Fibroblast of lung (primary cell): ENCODE measurements around the gene ISLR2. TPM values are rescaled to one million over a fixed set of nuclear protein-coding genes. Genes with fewer than 3 reads are reported as not detected.

Experiments used
- DNase-seq, 2 donors: peaks; one replicate each; pipeline versions ENCODE4 v3.0.0 to v3.0.0-alpha.2; 2010; ENCODE audit warnings: low read depth in 2 of 2
- H2AFZ ChIP-seq: 2 replicates; pipeline ENCODE4 v1.5.1; 2012; ENCODE audit warnings: low read length, control low read depth, inconsistent platforms
- H3K27ac ChIP-seq: 2 replicates; pipeline ENCODE4 v1.5.1; 2011; ENCODE audit warnings: low read length, control low read depth; ENCODE audit not compliant: insufficient read depth
- H3K27me3 ChIP-seq: 2 replicates; pipeline ENCODE4 v1.5.1; 2011; ENCODE audit warnings: mild to moderate bottlenecking, low read length; ENCODE audit not compliant: control insufficient read depth, insufficient read depth
- H3K36me3 ChIP-seq: 2 replicates; pipeline ENCODE4 v1.5.1; 2011; ENCODE audit warnings: low read length; ENCODE audit not compliant: control insufficient read depth, insufficient read depth
- H3K4me1 ChIP-seq: 2 replicates; pipeline ENCODE4 v1.5.1; 2011; ENCODE audit warnings: low read length; ENCODE audit not compliant: control insufficient read depth, insufficient read depth; ENCODE audit errors: extremely low read depth
- H3K4me2 ChIP-seq: 2 replicates; pipeline ENCODE4 v1.5.1; 2011; ENCODE audit warnings: low read length, control low read depth; ENCODE audit not compliant: insufficient read depth; ENCODE audit errors: extremely low read depth
- H3K4me3 ChIP-seq, 4 experiments: fragments of 200-600 bp in 1 of 4; sonication (generic) in 1 of 4; replicated peaks in 1 of 4; 2 replicates each; pipeline ENCODE4 v1.5.1; 2011 to 2016; ENCODE audit warnings: low read length in 4 of 4, low read depth in 3 of 4, mild to moderate bottlenecking in 3 of 4, control low read depth in 2 of 4, inconsistent platforms in 1 of 4, mixed read lengths in 1 of 4; ENCODE audit not compliant: insufficient read depth in 1 of 4; ENCODE audit errors: control extremely low read depth in 1 of 4
- H3K79me2 ChIP-seq: 2 replicates; pipeline ENCODE4 v1.5.1; 2012; ENCODE audit warnings: mild to moderate bottlenecking, low read length, inconsistent platforms; ENCODE audit not compliant: control insufficient read depth, insufficient read depth
- H3K9ac ChIP-seq: 2 replicates; pipeline ENCODE4 v1.5.1; 2011; ENCODE audit warnings: mild to moderate bottlenecking, low read length, control low read depth; ENCODE audit not compliant: insufficient read depth
- H3K9me3 ChIP-seq: 2 replicates; pipeline ENCODE4 v1.5.1; 2012; ENCODE audit warnings: low read depth, low read length; ENCODE audit not compliant: control insufficient read depth, insufficient read depth
- H4K20me1 ChIP-seq: 2 replicates; pipeline ENCODE4 v1.5.1; 2011; ENCODE audit warnings: low read length; ENCODE audit not compliant: control insufficient read depth, insufficient read depth; ENCODE audit errors: extremely low read depth
- CTCF ChIP-seq, 2 donors: IDR thresholded peaks in 1 of 2; conservative IDR thresholded peaks in 1 of 2; 1 replicate in 1 of 2; 2 replicates in 1 of 2; pipeline ENCODE4 v1.5.1; 2011 to 2012; ENCODE audit warnings: low read length in 2 of 2, control low read depth in 1 of 2, inconsistent platforms in 1 of 2, low read depth in 1 of 2, mild to moderate bottlenecking in 1 of 2
- EZH2 ChIP-seq: IDR thresholded peaks from 2 replicates; pipeline ENCODE4 v1.5.1; 2012; ENCODE audit warnings: low read length, control low read depth, mild to moderate bottlenecking; ENCODE audit errors: missing control alignments
- polyA plus RNA-seq, 2 donors: library from polyadenylated mRNA; depleted of rRNA in 1 of 2; stranded (reverse) in 1 of 2; unstranded in 1 of 2; fragments of >200 nt; gene quantifications; 2 replicates each; pipeline ENCODE4 v1.2.1, GENCODE V29; 2011 to 2012; ENCODE audit warnings: missing spikeins in 1 of 2
- total RNA-seq: library from RNA; depleted of rRNA; stranded (reverse); fragments of >200 nt; gene quantifications from 2 replicates; pipeline ENCODE4 v1.2.1, GENCODE V29; 2014

Gene ISLR2
- total and polyA plus RNA-seq, 2 donors (not counting 1 experiment from before 2014, with no cell fraction given): not detected

GRCh38 chr15:74127255-74127953 lies 3.0 kb upstream of the ISLR2 start:
- H2AFZ ChIP-seq: no peak overlapping the region

GRCh38 chr15:74127954-74128784 lies 2.2 kb upstream of the ISLR2 start:
- Histone ChIP-seq H4K20me1 (no peaks in the 10 kb centered on the region), H2AFZ (no peak overlapping the region), H3K79me2 (no peaks in the 10 kb centered on the region), H3K36me3 (no peaks in the 10 kb centered on the region), H3K27ac (no peak overlapping the region), H3K4me3 (peak overlapping the region in 3 of 4 experiments; percentile 2 to 42 (median 19)), H3K9ac (no peak overlapping the region), H3K4me2 (peak overlapping the region; percentile 82), H3K9me3 (no peaks in the 10 kb centered on the region), H3K4me1 (no peaks in the 10 kb centered on the region), H3K27me3 (peaks cover 73% of the 10 kb centered on the region)
- TF ChIP-seq EZH2 (peak; percentile 79), CTCF (conservative IDR thresholded peaks at IDR 0.05 in 1 of 2, IDR thresholded peaks at IDR 0.05 in 1 of 2; ENCODE audit: low read depth in 1 of 2, low read length in 2 of 2) (no peak)
- peak; percentile 22 to 38 for DNase-seq

More at GRCh38 chr15:74127255-74127953, 3.0 kb upstream of the ISLR2 start:
- no peaks in the 10 kb centered on the region for H4K20me1 ChIP-seq
- H3K27me3 ChIP-seq: peaks cover 70% of the 10 kb centered on the region
- H3K9me3 ChIP-seq: no peaks in the 10 kb centered on the region
- no peaks in the 10 kb centered on the region for H3K4me1 ChIP-seq
- H3K27ac ChIP-seq: no peak overlapping the region
- peak overlapping the region; percentile 82 for H3K4me2 ChIP-seq
- H3K4me3 ChIP-seq: peak overlapping the region in 3 of 4 experiments; percentile 2 to 42 (median 19)
- peak; percentile 93 to 94 for TF ChIP-seq CTCF (conservative IDR thresholded peaks at IDR 0.05 in 1 of 2, IDR thresholded peaks at IDR 0.05 in 1 of 2; ENCODE audit: low read depth in 1 of 2, low read length in 2 of 2)
- TF ChIP-seq EZH2: no peak
- H3K36me3 ChIP-seq: no peaks in the 10 kb centered on the region
- DNase-seq: peak; percentile 79 to 81
- no peak overlapping the region for H3K9ac ChIP-seq
- no peaks in the 10 kb centered on the region for H3K79me2 ChIP-seq

GRCh38 chr15:74128785-74129585 lies 1.4 kb upstream of the ISLR2 start:
- H3K9ac ChIP-seq: no peak overlapping the region
- no peaks in the 10 kb centered on the region for H3K79me2 ChIP-seq
- no peak overlapping the region for H3K4me2 ChIP-seq
- H3K4me3 ChIP-seq: no peak overlapping the region
- H3K27ac ChIP-seq: no peak overlapping the region
- H3K27me3 ChIP-seq: peaks cover 71% of the 10 kb centered on the region
- no peaks in the 10 kb centered on the region for H3K36me3 ChIP-seq
- no peaks in the 10 kb centered on the region for H3K9me3 ChIP-seq
- no peaks in the 10 kb centered on the region for H3K4me1 ChIP-seq
- peak in 1 of 2 donors; percentile 4 for DNase-seq
- no peak for TF ChIP-seq CTCF (conservative IDR thresholded peaks at IDR 0.05 in 1 of 2, IDR thresholded peaks at IDR 0.05 in 1 of 2; ENCODE audit: low read depth in 1 of 2, low read length in 2 of 2)
- peak; percentile 20 for TF ChIP-seq EZH2
- H4K20me1 ChIP-seq: no peaks in the 10 kb centered on the region
- no peak overlapping the region for H2AFZ ChIP-seq
